ENCODE results near the gene NFKBIB. TPM values are rescaled to one million over a fixed set of nuclear protein-coding genes. Genes with fewer than 3 reads are reported as not detected.

NFKBIB gene
- total and polyA plus RNA-seq, 2 of the 13 experiments (the other 11 are each of a cell fraction or from before 2014, with no cell fraction given): 8.6 to 14.9 TPM

GRCh38 chr19:38929929-38930775 lies 30.4 kb downstream of the NFKBIB start, which contains the start of gene SARS2 (continued):
- TF ChIP-seq, protein P1, sequence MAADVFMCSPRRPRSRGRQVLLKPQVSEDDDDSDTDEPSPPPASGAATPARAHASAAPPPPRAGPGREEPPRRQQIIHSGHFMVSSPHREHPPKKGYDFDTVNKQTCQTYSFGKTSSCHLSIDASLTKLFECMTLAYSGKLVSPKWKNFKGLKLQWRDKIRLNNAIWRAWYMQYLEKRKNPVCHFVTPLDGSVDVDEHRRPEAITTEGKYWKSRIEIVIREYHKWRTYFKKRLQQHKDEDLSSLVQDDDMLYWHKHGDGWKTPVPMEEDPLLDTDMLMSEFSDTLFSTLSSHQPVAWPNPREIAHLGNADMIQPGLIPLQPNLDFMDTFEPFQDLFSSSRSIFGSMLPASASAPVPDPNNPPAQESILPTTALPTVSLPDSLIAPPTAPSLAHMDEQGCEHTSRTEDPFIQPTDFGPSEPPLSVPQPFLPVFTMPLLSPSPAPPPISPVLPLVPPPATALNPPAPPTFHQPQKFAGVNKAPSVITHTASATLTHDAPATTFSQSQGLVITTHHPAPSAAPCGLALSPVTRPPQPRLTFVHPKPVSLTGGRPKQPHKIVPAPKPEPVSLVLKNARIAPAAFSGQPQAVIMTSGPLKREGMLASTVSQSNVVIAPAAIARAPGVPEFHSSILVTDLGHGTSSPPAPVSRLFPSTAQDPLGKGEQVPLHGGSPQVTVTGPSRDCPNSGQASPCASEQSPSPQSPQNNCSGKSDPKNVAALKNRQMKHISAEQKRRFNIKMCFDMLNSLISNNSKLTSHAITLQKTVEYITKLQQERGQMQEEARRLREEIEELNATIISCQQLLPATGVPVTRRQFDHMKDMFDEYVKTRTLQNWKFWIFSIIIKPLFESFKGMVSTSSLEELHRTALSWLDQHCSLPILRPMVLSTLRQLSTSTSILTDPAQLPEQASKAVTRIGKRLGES (CRISPR knock-in tag; IDR thresholded peaks at IDR 0.05; ENCODE audit: borderline replicate concordance): no peak
- TF ChIP-seq TAF1 (CRISPR knock-in tag; IDR thresholded peaks at IDR 0.05) (peak; percentile 89), BCL6 (CRISPR knock-in tag; IDR thresholded peaks at IDR 0.05) (peak; percentile 17; the same call in 1 of the 2 replicates), CEBPG (CRISPR knock-in tag; IDR thresholded peaks at IDR 0.05) (0 out of 2 replicates have a peak, but pooled peaks have one; percentile 37), PHF20 (CRISPR knock-in tag; IDR thresholded peaks at IDR 0.05) (peak; percentile 81), AKAP8 (CRISPR knock-in tag; IDR thresholded peaks at IDR 0.05) (peak; percentile 84; the same call in 1 of the 2 replicates), HNRNPL (IDR thresholded peaks at IDR 0.05; ENCODE audit: low read depth, low read length) (peak; percentile 80; the same call in 1 of the 2 replicates), ZFP36L1 (CRISPR knock-in tag; IDR thresholded peaks at IDR 0.05) (0 out of 2 replicates have a peak, but pooled peaks have one; percentile 19), SCMH1 (CRISPR knock-in tag; IDR thresholded peaks at IDR 0.05; ENCODE audit: borderline replicate concordance) (no peak), ZNF251 (CRISPR knock-in tag; IDR thresholded peaks at IDR 0.05) (no peak), SNAPC2 (CRISPR knock-in tag; IDR thresholded peaks at IDR 0.05) (no peak), ZFP91 (CRISPR knock-in tag; IDR thresholded peaks at IDR 0.05; ENCODE audit: borderline replicate concordance) (peak; percentile 86; the same call in 1 of the 2 replicates), TSC22D2 (CRISPR knock-in tag; IDR thresholded peaks at IDR 0.05; ENCODE audit: borderline replicate concordance) (0 out of 2 replicates have a peak, but pooled peaks have one; percentile 64), BRD4 (CRISPR knock-in tag; IDR thresholded peaks at IDR 0.05) (0 out of 2 replicates have a peak, but pooled peaks have one; percentile 33), MXD3 (CRISPR knock-in tag; IDR thresholded peaks at IDR 0.05) (peak; percentile 22; the same call in 1 of the 2 replicates), ZMAT3 (CRISPR knock-in tag; conservative IDR thresholded peaks at IDR 0.05) (peak; percentile 62; the same call in 1 of the 2 replicates)
- TF ChIP-seq, protein P2, sequence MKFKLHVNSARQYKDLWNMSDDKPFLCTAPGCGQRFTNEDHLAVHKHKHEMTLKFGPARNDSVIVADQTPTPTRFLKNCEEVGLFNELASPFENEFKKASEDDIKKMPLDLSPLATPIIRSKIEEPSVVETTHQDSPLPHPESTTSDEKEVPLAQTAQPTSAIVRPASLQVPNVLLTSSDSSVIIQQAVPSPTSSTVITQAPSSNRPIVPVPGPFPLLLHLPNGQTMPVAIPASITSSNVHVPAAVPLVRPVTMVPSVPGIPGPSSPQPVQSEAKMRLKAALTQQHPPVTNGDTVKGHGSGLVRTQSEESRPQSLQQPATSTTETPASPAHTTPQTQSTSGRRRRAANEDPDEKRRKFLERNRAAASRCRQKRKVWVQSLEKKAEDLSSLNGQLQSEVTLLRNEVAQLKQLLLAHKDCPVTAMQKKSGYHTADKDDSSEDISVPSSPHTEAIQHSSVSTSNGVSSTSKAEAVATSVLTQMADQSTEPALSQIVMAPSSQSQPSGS (CRISPR knock-in tag; IDR thresholded peaks at IDR 0.05): peak; percentile 65; the same call in 1 of the 2 replicates
- TF ChIP-seq, protein P3, sequence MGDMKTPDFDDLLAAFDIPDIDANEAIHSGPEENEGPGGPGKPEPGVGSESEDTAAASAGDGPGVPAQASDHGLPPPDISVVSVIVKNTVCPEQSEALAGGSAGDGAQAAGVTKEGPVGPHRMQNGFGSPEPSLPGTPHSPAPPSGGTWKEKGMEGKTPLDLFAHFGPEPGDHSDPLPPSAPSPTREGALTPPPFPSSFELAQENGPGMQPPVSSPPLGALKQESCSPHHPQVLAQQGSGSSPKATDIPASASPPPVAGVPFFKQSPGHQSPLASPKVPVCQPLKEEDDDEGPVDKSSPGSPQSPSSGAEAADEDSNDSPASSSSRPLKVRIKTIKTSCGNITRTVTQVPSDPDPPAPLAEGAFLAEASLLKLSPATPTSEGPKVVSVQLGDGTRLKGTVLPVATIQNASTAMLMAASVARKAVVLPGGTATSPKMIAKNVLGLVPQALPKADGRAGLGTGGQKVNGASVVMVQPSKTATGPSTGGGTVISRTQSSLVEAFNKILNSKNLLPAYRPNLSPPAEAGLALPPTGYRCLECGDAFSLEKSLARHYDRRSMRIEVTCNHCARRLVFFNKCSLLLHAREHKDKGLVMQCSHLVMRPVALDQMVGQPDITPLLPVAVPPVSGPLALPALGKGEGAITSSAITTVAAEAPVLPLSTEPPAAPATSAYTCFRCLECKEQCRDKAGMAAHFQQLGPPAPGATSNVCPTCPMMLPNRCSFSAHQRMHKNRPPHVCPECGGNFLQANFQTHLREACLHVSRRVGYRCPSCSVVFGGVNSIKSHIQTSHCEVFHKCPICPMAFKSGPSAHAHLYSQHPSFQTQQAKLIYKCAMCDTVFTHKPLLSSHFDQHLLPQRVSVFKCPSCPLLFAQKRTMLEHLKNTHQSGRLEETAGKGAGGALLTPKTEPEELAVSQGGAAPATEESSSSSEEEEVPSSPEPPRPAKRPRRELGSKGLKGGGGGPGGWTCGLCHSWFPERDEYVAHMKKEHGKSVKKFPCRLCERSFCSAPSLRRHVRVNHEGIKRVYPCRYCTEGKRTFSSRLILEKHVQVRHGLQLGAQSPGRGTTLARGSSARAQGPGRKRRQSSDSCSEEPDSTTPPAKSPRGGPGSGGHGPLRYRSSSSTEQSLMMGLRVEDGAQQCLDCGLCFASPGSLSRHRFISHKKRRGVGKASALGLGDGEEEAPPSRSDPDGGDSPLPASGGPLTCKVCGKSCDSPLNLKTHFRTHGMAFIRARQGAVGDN (CRISPR knock-in tag; IDR thresholded peaks at IDR 0.05): peak; percentile 79
